ENCODE data around the gene MYL1.

DNA sequence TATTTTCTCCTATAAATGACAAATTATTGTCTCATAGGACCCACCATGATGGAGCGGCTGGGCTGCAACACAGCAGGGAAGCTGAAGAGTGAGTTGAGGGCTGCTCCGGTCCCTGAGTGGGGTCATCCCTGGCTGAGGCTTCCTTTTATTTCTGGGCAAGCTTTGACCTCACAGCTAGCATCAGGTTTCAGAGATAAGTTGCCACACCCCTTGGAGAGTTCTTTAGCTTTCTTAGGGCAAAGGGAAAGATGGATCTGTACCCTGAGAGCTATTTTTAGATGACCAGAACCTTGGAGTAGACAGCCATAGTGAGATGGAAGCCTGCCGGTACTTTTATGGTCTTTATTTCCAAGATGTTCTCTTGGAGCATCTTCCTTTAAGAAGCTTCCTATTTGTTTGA is 11.5 kb downstream of the MYL1 start:
- TF ChIP-seq, protein P1, sequence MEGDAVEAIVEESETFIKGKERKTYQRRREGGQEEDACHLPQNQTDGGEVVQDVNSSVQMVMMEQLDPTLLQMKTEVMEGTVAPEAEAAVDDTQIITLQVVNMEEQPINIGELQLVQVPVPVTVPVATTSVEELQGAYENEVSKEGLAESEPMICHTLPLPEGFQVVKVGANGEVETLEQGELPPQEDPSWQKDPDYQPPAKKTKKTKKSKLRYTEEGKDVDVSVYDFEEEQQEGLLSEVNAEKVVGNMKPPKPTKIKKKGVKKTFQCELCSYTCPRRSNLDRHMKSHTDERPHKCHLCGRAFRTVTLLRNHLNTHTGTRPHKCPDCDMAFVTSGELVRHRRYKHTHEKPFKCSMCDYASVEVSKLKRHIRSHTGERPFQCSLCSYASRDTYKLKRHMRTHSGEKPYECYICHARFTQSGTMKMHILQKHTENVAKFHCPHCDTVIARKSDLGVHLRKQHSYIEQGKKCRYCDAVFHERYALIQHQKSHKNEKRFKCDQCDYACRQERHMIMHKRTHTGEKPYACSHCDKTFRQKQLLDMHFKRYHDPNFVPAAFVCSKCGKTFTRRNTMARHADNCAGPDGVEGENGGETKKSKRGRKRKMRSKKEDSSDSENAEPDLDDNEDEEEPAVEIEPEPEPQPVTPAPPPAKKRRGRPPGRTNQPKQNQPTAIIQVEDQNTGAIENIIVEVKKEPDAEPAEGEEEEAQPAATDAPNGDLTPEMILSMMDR (IDR thresholded peaks at IDR 0.05; ENCODE audit: low read depth, low read length, poor library complexity, severe bottlenecking), result no peak
- no peak for TF ChIP-seq EZH2phosphoT487 (IDR thresholded peaks at IDR 0.05; ENCODE audit: borderline replicate concordance, low read length)
